IMR-90 (cell line): ENCODE measurements around the gene MBOAT2. TPM values are rescaled to one million over a fixed set of nuclear protein-coding genes. Genes with fewer than 3 reads are reported as not detected.

ENCODE experiments used
- ATAC-seq: fragments of 200-7000 bp; cut with Tn5 transposase; 2 replicates; pipeline ENCODE4 v1.9.1; 2020; ENCODE audit warnings: low read depth, mild to moderate bottlenecking, moderate library complexity
- BruUV-seq: library from RNA; stranded (reverse); fragments of 400-500 nt; replicated peaks from 2 replicates; lab custom pipeline; 2021; lab: Mats Ljungman, UMichigan
- CTCF ChIA-PET: fragments of 300-600 bp; formaldehyde crosslinking; extraction: SDS; loops from one replicate; lab custom pipeline; 2021; ENCODE audit warnings: antibody characterized with exemption; lab: Yijun Ruan, JAX
- POLR2A ChIA-PET: fragments of 300-600 bp; sonication (Branson Sonifier 250); formaldehyde crosslinking; loops from one replicate; lab custom pipeline; 2022; ENCODE audit warnings: antibody characterized with exemption; ENCODE audit not compliant: unreplicated experiment; lab: Charles Lee
- DNase-seq: peaks from one replicate; pipeline ENCODE4 v3.0.0; 2013
- H2AFZ ChIP-seq: replicated peaks from 2 replicates; pipeline ENCODE3; 2013; ENCODE audit warnings: low read length, mild to moderate bottlenecking; ENCODE audit not compliant: poor library complexity
- H2AK5ac ChIP-seq: 2 replicates; pipeline ENCODE4 v1.6.1; 2013; ENCODE audit warnings: low read depth, low read length, inconsistent platforms
- H2AK9ac ChIP-seq: replicated peaks from 2 replicates; pipeline ENCODE3; 2013; ENCODE audit warnings: mild to moderate bottlenecking, low read depth, low read length, moderate library complexity; ENCODE audit not compliant: poor library complexity
- H2BK120ac ChIP-seq: 2 replicates; pipeline ENCODE4 v1.6.1; 2013; ENCODE audit warnings: low read depth, low read length, inconsistent platforms
- H2BK15ac ChIP-seq: 3 replicates; pipeline ENCODE4 v1.6.1; 2013; ENCODE audit warnings: low read depth, low read length, inconsistent platforms
- H2BK20ac ChIP-seq: 2 replicates; pipeline ENCODE4 v1.6.1; 2013; ENCODE audit warnings: low read depth, mild to moderate bottlenecking, inconsistent platforms, low read length, moderate library complexity
- H2BK5ac ChIP-seq: 2 replicates; pipeline ENCODE4 v1.6.1; 2013; ENCODE audit warnings: mild to moderate bottlenecking, low read depth, low read length, inconsistent platforms; ENCODE audit not compliant: poor library complexity, severe bottlenecking
- H3K14ac ChIP-seq: replicated peaks from 2 replicates; pipeline ENCODE4 v1.6.1; 2013; ENCODE audit warnings: low read depth, low read length, inconsistent platforms
- H3K18ac ChIP-seq: 2 replicates; pipeline ENCODE4 v1.6.1; 2013; ENCODE audit warnings: low read depth, low read length, control low read depth
- H3K23ac ChIP-seq: 2 replicates; pipeline ENCODE4 v1.6.1; 2013; ENCODE audit warnings: low read depth, low read length, inconsistent platforms
- H3K27ac ChIP-seq: 2 replicates; pipeline ENCODE4 v1.5.1; 2013; ENCODE audit warnings: mild to moderate bottlenecking, control low read depth, low read length; ENCODE audit not compliant: insufficient read depth
- H3K27me3 ChIP-seq: 2 replicates; pipeline ENCODE4 v1.6.1; 2013; ENCODE audit warnings: low read length; ENCODE audit not compliant: control insufficient read depth, insufficient read depth
- H3K36me3 ChIP-seq: 2 replicates; pipeline ENCODE4 v1.6.1; 2013; ENCODE audit warnings: low read length, mixed read lengths; ENCODE audit not compliant: control insufficient read depth, insufficient read depth
- H3K4ac ChIP-seq: 2 replicates; pipeline ENCODE4 v1.6.1; 2013; ENCODE audit warnings: low read depth, low read length, inconsistent platforms
- H3K4me1 ChIP-seq: 2 replicates; pipeline ENCODE4 v1.6.1; 2013; ENCODE audit warnings: low read length, mixed read lengths; ENCODE audit not compliant: control insufficient read depth, insufficient read depth
- H3K4me2 ChIP-seq: 2 replicates; pipeline ENCODE4 v1.6.1; 2013; ENCODE audit warnings: low read depth, mild to moderate bottlenecking, control low read depth, low read length, moderate library complexity
- H3K4me3 ChIP-seq: 2 replicates; pipeline ENCODE4 v1.5.1; 2013; ENCODE audit warnings: low read depth, mild to moderate bottlenecking, control low read depth, low read length, moderate library complexity; ENCODE audit not compliant: insufficient read depth
- H3K56ac ChIP-seq: 2 replicates; pipeline ENCODE4 v1.6.1; 2013; ENCODE audit warnings: low read length, inconsistent platforms; ENCODE audit not compliant: insufficient read depth; ENCODE audit errors: extremely low read depth
- H3K79me1 ChIP-seq, 2 experiments: 2 replicates each; pipeline ENCODE4 v1.6.1; 2013; ENCODE audit warnings: low read length in 2 of 2, inconsistent platforms in 1 of 2, low read depth in 1 of 2
- H3K9ac ChIP-seq: 2 replicates; pipeline ENCODE4 v1.6.1; 2013; ENCODE audit warnings: low read depth, low read length, control low read depth
- H3K9me1 ChIP-seq: 2 replicates; pipeline ENCODE4 v1.6.1; 2013; ENCODE audit warnings: low read length, inconsistent platforms; ENCODE audit not compliant: insufficient read depth
- H3K9me3 ChIP-seq: 2 replicates; pipeline ENCODE4 v1.6.1; 2013; ENCODE audit warnings: low read length; ENCODE audit not compliant: control insufficient read depth, insufficient read depth
- H4K20me1 ChIP-seq: 2 replicates; pipeline ENCODE4 v1.6.1; 2013; ENCODE audit warnings: low read length, inconsistent platforms; ENCODE audit not compliant: insufficient read depth
- H4K5ac ChIP-seq: 2 replicates; pipeline ENCODE4 v1.6.1; 2013; ENCODE audit warnings: mild to moderate bottlenecking, low read depth, low read length, control low read depth
- H4K8ac ChIP-seq, 2 experiments: 2 replicates each; pipeline ENCODE4 v1.6.1; 2013; ENCODE audit warnings: low read depth in 2 of 2, low read length in 2 of 2, control low read depth in 1 of 2, inconsistent platforms in 1 of 2
- H4K91ac ChIP-seq: 2 replicates; pipeline ENCODE4 v1.6.1; 2013; ENCODE audit warnings: low read depth, low read length, inconsistent platforms; ENCODE audit not compliant: insufficient read depth
- BHLHE40 ChIP-seq: fragments of 150-350 bp; IDR thresholded peaks from 2 replicates; pipeline ENCODE4 v1.6.1; 2016; ENCODE audit warnings: mild to moderate bottlenecking, low read depth, low read length
- CHD1 ChIP-seq: IDR thresholded peaks from 2 replicates; pipeline ENCODE4 v1.6.1; 2012; ENCODE audit warnings: low read depth, low read length, improper control_type of control experiment
- FOS ChIP-seq: fragments of 150-350 bp; IDR thresholded peaks from 2 replicates; pipeline ENCODE4 v1.6.1; 2016; ENCODE audit warnings: low read depth, low read length
- MAZ ChIP-seq: IDR thresholded peaks from 2 replicates; pipeline ENCODE4 v1.6.1; 2012; ENCODE audit warnings: low read depth, mild to moderate bottlenecking, low read length, improper control_type of control experiment, moderate library complexity, borderline replicate concordance
- NFE2L2 ChIP-seq: fragments of 150-350 bp; IDR thresholded peaks from 2 replicates; pipeline ENCODE4 v1.6.1; 2016; ENCODE audit warnings: low read depth, mild to moderate bottlenecking, low read length
- POLR2A ChIP-seq: IDR thresholded peaks from 2 replicates; pipeline ENCODE4 v1.6.1; 2012; ENCODE audit warnings: mild to moderate bottlenecking, low read depth, low read length
- RAD21 ChIP-seq: IDR thresholded peaks from 2 replicates; pipeline ENCODE4 v1.6.1; 2012; ENCODE audit warnings: low read length, improper control_type of control experiment
- RCOR1 ChIP-seq: IDR thresholded peaks from 2 replicates; pipeline ENCODE4 v1.6.1; 2012; ENCODE audit warnings: mild to moderate bottlenecking, low read length, improper control_type of control experiment; ENCODE audit not compliant: insufficient replicate concordance
- USF2 ChIP-seq: fragments of 150-350 bp; IDR thresholded peaks from 2 replicates; pipeline ENCODE4 v1.6.1; 2017; ENCODE audit warnings: mild to moderate bottlenecking, antibody characterized with exemption, low read length, low read depth
- WGBS, 2 experiments: methylation state at CpG; one replicate each; pipeline versions ENCODE4 v1.1.5 to v1.1.7; 2013; ENCODE audit warnings: missing lambda C conversion rate in 2 of 2; ENCODE audit not compliant: insufficient read length in 1 of 2; ENCODE audit errors: extremely low coverage in 2 of 2; 5-methylcytosine and 5-hydroxymethylcytosine counted together
- dilution Hi-C: fragments of 300-500 bp; cut with HindIII; formaldehyde crosslinking; loops from one replicate; pipeline ENCODE4 v1.14.3; 2018; ENCODE audit warnings: low sequenced_read_pairs; ENCODE audit not compliant: unreplicated experiment
- in situ Hi-C: fragments of 300-500 bp; cut with MboI; formaldehyde crosslinking; loops from 3 replicates; pipeline ENCODE4 v1.14.3; 2019; ENCODE audit warnings: low sequenced_read_pairs, inconsistent platforms, mixed read lengths
- intact Hi-C: fragments of 100-400 bp; cut with micrococcal nuclease; formaldehyde crosslinking; loops from 2 replicates; pipeline ENCODE4 v1.10.0; 2022
- polyA plus RNA-seq, 3 experiments: library from polyadenylated mRNA; depleted of rRNA; stranded (reverse); fragments of >200 nt; gene quantifications; 2 replicates each; pipeline ENCODE4 v1.2.3, GENCODE V29; 2012; ENCODE audit warnings: low replicate concordance in 1 of 3
- total RNA-seq: library from RNA; depleted of rRNA; stranded (reverse); fragments of >200 nt; gene quantifications from 2 replicates; pipeline ENCODE4 v1.2.3, GENCODE V29; 2012

MBOAT2 gene
- total and polyA plus RNA-seq, 2 of the 4 experiments (the other 2 are of a cell fraction) = 33.9 to 102 TPM

GRCh38 chr2:8922431-8922830, 81.1 kb downstream of the MBOAT2 start:
- intact Hi-C loops = no loop called here
- H3K4me2 ChIP-seq = peak overlapping the region; percentile 16
- ChIA-PET CTCF (no interaction called here), POLR2A (no interaction called here)
- H4K20me1 ChIP-seq = no peaks in the 10 kb centered on the region
- H4K5ac ChIP-seq = no peak overlapping the region
- no peak for TF ChIP-seq NFE2L2
- no peak for TF ChIP-seq POLR2A
- no peak for TF ChIP-seq BHLHE40
- no peak for TF ChIP-seq USF2
- TF ChIP-seq RAD21 = no peak
- no peak for TF ChIP-seq MAZ
- no peak for TF ChIP-seq FOS
- no peak for TF ChIP-seq RCOR1
- TF ChIP-seq CHD1 = no peak
- no peak overlapping the region for H2BK20ac ChIP-seq
- H3K79me1 ChIP-seq = peaks cover 16 to 30% of the 10 kb centered on the region in 2 experiments
- H2BK15ac ChIP-seq = no peak overlapping the region
- H3K4ac ChIP-seq = peak overlapping the region; percentile 22
- H2AFZ ChIP-seq = no peak overlapping the region
- in situ Hi-C loops = no loop called here
- no peaks in the 10 kb centered on the region for H3K27me3 ChIP-seq
- ATAC-seq (peak; percentile 79), DNase-seq (peak; percentile 61)
- H4K91ac ChIP-seq = 0 out of 2 replicates have a peak overlapping the region, but pooled peaks have one; percentile 8
- H3K27ac ChIP-seq = peak overlapping the region; percentile 19; the same call in 1 of the 2 replicates
- H2BK120ac ChIP-seq = no peak overlapping the region; the same call in 1 of the 2 replicates
- H4K8ac ChIP-seq = no peak overlapping the region
- peak overlapping the region; percentile 18 for H2BK5ac ChIP-seq
- peaks cover 12% of the 10 kb centered on the region for H3K4me1 ChIP-seq
- H3K9ac ChIP-seq = no peak overlapping the region
- H3K4me3 ChIP-seq = no peak overlapping the region
- H2AK9ac ChIP-seq = no peak overlapping the region
- peaks cover under 1% of the 10 kb centered on the region for H3K36me3 ChIP-seq
- H3K23ac ChIP-seq = peak overlapping the region; percentile 61
- dilution Hi-C loops = no loop called here
- peak overlapping the region; percentile 57 for H3K14ac ChIP-seq
- H3K18ac ChIP-seq = 0 out of 2 replicates have a peak overlapping the region, but pooled peaks have one; percentile 4
- H2AK5ac ChIP-seq = no peak overlapping the region
- H3K56ac ChIP-seq = 0 out of 2 replicates have a peak overlapping the region, but pooled peaks have one; percentile 14
- peaks cover 8% of the 10 kb centered on the region for H3K9me1 ChIP-seq
- H3K9me3 ChIP-seq = no peaks in the 10 kb centered on the region
- WGBS, 2 experiments = no CpG with 5 or more reads among the region's 3 CpGs
- BruUV-seq = no TSS peak
